ENCODE data around the gene IER2.

DNA sequence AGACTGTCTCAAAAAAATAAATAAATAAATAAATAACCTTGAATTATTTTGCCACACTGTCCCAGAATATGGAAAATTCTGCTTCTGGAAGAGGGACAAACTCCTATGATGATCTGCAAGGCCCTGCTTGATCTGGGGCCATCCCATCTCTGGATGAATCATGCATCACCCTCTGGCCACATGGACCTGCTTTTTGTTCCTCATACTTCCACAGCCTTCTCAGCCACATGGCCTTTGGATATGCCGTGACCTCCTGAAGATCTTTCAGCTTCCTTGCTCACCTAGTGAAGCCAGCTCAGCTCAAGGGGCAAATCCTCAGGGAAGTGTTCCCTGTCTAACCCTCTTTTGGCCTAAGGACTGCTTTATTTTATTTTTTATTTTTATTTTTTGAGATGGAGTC is 10.3 kb downstream of the IER2 start:
- TF ChIP-seq, protein P1, sequence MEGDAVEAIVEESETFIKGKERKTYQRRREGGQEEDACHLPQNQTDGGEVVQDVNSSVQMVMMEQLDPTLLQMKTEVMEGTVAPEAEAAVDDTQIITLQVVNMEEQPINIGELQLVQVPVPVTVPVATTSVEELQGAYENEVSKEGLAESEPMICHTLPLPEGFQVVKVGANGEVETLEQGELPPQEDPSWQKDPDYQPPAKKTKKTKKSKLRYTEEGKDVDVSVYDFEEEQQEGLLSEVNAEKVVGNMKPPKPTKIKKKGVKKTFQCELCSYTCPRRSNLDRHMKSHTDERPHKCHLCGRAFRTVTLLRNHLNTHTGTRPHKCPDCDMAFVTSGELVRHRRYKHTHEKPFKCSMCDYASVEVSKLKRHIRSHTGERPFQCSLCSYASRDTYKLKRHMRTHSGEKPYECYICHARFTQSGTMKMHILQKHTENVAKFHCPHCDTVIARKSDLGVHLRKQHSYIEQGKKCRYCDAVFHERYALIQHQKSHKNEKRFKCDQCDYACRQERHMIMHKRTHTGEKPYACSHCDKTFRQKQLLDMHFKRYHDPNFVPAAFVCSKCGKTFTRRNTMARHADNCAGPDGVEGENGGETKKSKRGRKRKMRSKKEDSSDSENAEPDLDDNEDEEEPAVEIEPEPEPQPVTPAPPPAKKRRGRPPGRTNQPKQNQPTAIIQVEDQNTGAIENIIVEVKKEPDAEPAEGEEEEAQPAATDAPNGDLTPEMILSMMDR (conservative IDR thresholded peaks at IDR 0.05 in 1 of 2, IDR thresholded peaks at IDR 0.05 in 1 of 2; ENCODE audit: low read depth in 1 of 2, low read length in 2 of 2) = no peak
- no peak for TF ChIP-seq EZH2 (IDR thresholded peaks at IDR 0.05; ENCODE audit: low read length, missing control alignments)

All from fibroblast of lung (primary cell).